Measurements from ENCODE around the gene ZNF112. TPM values are rescaled to one million over a fixed set of nuclear protein-coding genes. Genes with fewer than 3 reads are reported as not detected.

Gene ZNF112
- total RNA-seq, 4 donors from 2014 or later, result 2.0 to 6.0 (median 3.4) TPM

- TF ChIP-seq, protein P1, sequence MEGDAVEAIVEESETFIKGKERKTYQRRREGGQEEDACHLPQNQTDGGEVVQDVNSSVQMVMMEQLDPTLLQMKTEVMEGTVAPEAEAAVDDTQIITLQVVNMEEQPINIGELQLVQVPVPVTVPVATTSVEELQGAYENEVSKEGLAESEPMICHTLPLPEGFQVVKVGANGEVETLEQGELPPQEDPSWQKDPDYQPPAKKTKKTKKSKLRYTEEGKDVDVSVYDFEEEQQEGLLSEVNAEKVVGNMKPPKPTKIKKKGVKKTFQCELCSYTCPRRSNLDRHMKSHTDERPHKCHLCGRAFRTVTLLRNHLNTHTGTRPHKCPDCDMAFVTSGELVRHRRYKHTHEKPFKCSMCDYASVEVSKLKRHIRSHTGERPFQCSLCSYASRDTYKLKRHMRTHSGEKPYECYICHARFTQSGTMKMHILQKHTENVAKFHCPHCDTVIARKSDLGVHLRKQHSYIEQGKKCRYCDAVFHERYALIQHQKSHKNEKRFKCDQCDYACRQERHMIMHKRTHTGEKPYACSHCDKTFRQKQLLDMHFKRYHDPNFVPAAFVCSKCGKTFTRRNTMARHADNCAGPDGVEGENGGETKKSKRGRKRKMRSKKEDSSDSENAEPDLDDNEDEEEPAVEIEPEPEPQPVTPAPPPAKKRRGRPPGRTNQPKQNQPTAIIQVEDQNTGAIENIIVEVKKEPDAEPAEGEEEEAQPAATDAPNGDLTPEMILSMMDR (IDR thresholded peaks at IDR 0.05), result no peak
- DNase-seq (ENCODE audit: low spot score) (no peak), ATAC-seq (ENCODE audit: low FRiP score) (no peak)
Observed at GRCh38 chr19:44280916-44281315, 75.6 kb downstream of the ZNF112 start.

- TF ChIP-seq, protein P1 (IDR thresholded peaks at IDR 0.05), result no peak
- ATAC-seq (ENCODE audit: low FRiP score) (no peak), DNase-seq (ENCODE audit: low spot score) (no peak)
Observed at GRCh38 chr19:44278181-44278690, 78.2 kb downstream of the ZNF112 start.

DNA sequence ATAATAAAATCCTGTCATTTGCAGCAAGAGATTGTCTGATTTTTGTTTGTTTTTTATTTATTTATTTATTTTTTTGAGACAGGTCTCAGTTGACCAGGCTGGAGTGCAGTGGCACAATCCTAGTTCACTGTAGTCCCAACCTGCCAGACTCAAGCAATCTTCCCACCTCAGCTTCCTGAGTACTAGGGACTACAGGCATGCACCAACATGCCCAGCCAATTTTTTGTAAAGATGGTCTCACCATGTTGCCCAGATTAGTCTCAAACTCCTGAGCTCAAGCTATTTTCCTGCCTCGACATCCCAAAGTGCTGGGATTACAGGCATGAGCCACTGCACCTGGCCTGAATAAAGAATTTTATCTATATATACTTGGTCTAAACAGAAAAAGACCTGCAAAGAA is 79.1 kb downstream of the ZNF112 start:
- DNase-seq (ENCODE audit: low spot score) (no peak), ATAC-seq (ENCODE audit: low FRiP score) (no peak)
- TF ChIP-seq, protein P1 (IDR thresholded peaks at IDR 0.05), result no peak

Small RNA genes lying within 50 kb of the gene (small RNA-seq; reads per million reads assigned to genes)
- not detected for gene NDUFA3P1

Other genes with a start within 250 kb of the ZNF112 start
- 1 to 10 TPM; 1.8 to 5.5 (median 2.7) TPM for gene ZNF225, start 243.3 kb downstream of the ZNF112 start, total RNA-seq
- 10 to 100 TPM in 1 of 4 donors, 1 to 10 TPM in 3; 4.8 to 11.3 (median 8.4) TPM for gene ZNF234, start 215.1 kb downstream of the ZNF112 start, total RNA-seq
- 10 to 100 TPM in 3 of 4 donors, 1 to 10 TPM in 1; 9.5 to 18.6 (median 14.3) TPM for gene ZNF226, start 191.6 kb downstream of the ZNF112 start, total RNA-seq
- gene ZNF227, start 144.1 kb downstream of the ZNF112 start, total RNA-seq, result 10 to 100 TPM in 2 of 4 donors, 1 to 10 TPM in 2; 6.6 to 17.7 (median 10.8) TPM
- gene ZNF233, start 96.8 kb downstream of the ZNF112 start, total RNA-seq, result 1 to 10 TPM in 1 of 4 donors, under 1 TPM in 3; 0.19 to 1.1 (median 0.35) TPM
- gene ZNF235, start 51.7 kb downstream of the ZNF112 start, total RNA-seq, result 1 to 10 TPM; 3.0 to 8.7 (median 4.3) TPM
- gene ZNF285, start 44.9 kb upstream of the ZNF112 start, total RNA-seq, result 1 to 10 TPM; 1.1 to 6.5 (median 2.5) TPM
- 1 to 10 TPM; 2.2 to 6.3 (median 4.8) TPM for gene ZNF229, start 91.8 kb upstream of the ZNF112 start, total RNA-seq
- gene ZNF180, start 143.8 kb upstream of the ZNF112 start, total RNA-seq, result 10 to 100 TPM in 1 of 4 donors, 1 to 10 TPM in 3; 4.8 to 14.5 (median 7.3) TPM
- not detected for gene CEACAM20, start 173.0 kb upstream of the ZNF112 start, total RNA-seq

All from omental fat pad (tissue), 4 donors.